IMR-90 (cell line): ENCODE measurements around the gene PSMD11.

Source experiments
- CTCF ChIP-seq: conservative IDR thresholded peaks from 2 replicates; pipeline ENCODE4 v1.5.1; 2012; ENCODE audit warnings: mild to moderate bottlenecking, low read depth, low read length, improper control_type of control experiment
- MXI1 ChIP-seq: IDR thresholded peaks from 2 replicates; pipeline ENCODE4 v1.6.1; 2012; ENCODE audit warnings: low read depth, mild to moderate bottlenecking, low read length, moderate library complexity, borderline replicate concordance
- POLR2A ChIP-seq: IDR thresholded peaks from 2 replicates; pipeline ENCODE4 v1.6.1; 2012; ENCODE audit warnings: mild to moderate bottlenecking, low read depth, low read length
- RFX5 ChIP-seq: IDR thresholded peaks from 2 replicates; pipeline ENCODE4 v1.8.0; 2012; ENCODE audit warnings: low read depth, mild to moderate bottlenecking, low read length, moderate library complexity
- USF2 ChIP-seq: fragments of 150-350 bp; IDR thresholded peaks from 2 replicates; pipeline ENCODE4 v1.6.1; 2017; ENCODE audit warnings: mild to moderate bottlenecking, antibody characterized with exemption, low read length, low read depth

- TF ChIP-seq CTCF (no peak), RFX5 (no peak), POLR2A (no peak), USF2 (no peak), MXI1 (no peak)
Observed at GRCh38 chr17:32496395-32497073, 52.2 kb downstream of the PSMD11 start.
